ENCODE data around the gene ARHGAP21. TPM values are rescaled to one million over a fixed set of nuclear protein-coding genes. Genes with fewer than 3 reads are reported as not detected.
"Not testable (repeated sequence)": the region's sequence is repeated elsewhere in the genome, so short reads cannot be mapped to it uniquely, and the experiment has no call there.

ARHGAP21 gene
- total and polyA plus RNA-seq, 5 experiments from 2014 or later: 1.7 to 49.6 (median 7.0) TPM

- POLR2A ChIA-PET: interaction anchor here (1.1 kb wide), 1 partner anchor 309 kb away, joined by 4 read pairs; the partner anchor contains the start of gene PRTFDC1
- ATAC-seq (no peak), DNase-seq (no peak)
- Mint-ChIP-seq H3K27ac (no peak overlapping the region), H3K4me3 (no peak overlapping the region), H3K9me3 (no peaks in the 10 kb centered on the region), H3K36me3 (no peaks in the 10 kb centered on the region), H3K4me1 (peaks cover 0 to 3% (median 0%) of the 10 kb centered on the region in 4 donors), H3K27me3 (no peaks in the 10 kb centered on the region)
These were observed 79.9 kb downstream of the ARHGAP21 start for GRCh38 chr10:24643679-24644209.

GRCh38 chr10:24642921-24643678, 80.6 kb downstream of the ARHGAP21 start:
- Mint-ChIP-seq H3K9me3 (no peaks in the 10 kb centered on the region), H3K4me3 (no peak overlapping the region), H3K4me1 (peaks cover 0 to 3% (median 0%) of the 10 kb centered on the region in 4 donors), H3K27me3 (no peaks in the 10 kb centered on the region), H3K36me3 (no peaks in the 10 kb centered on the region), H3K27ac (no peak overlapping the region)
- POLR2A ChIA-PET: interaction anchor here (1.1 kb wide), 1 partner anchor 310 kb away, joined by 4 read pairs; the partner anchor contains the start of gene PRTFDC1
- DNase-seq: peak in 5 of 10 donors; percentile 22 to 64 (median 60)
- peak; percentile 83 to 89 for ATAC-seq

- Mint-ChIP-seq H3K36me3 (no peaks in the 10 kb centered on the region), H3K4me3 (no peak overlapping the region), H3K27me3 (no peaks in the 10 kb centered on the region), H3K4me1 (no peaks in the 10 kb centered on the region), H3K9me3 (no peaks in the 10 kb centered on the region), H3K27ac (no peak overlapping the region)
- POLR2A ChIA-PET: no interaction called here
- ATAC-seq: no peak
- DNase-seq: no peak
These were observed 84.6 kb downstream of the ARHGAP21 start for GRCh38 chr10:24639124-24639523.

GRCh38 chr10:24625778-24626177, 97.9 kb downstream of the ARHGAP21 start:
- Mint-ChIP-seq H3K4me3 (no peak overlapping the region), H3K27ac (peak overlapping the region in 9 of 10 donors; percentile 23 to 85 (median 60)), H3K36me3 (peaks cover 0 to 3% (median under 1%) of the 10 kb centered on the region in 3 donors), H3K4me1 (peaks cover 5 to 32% (median 25%) of the 10 kb centered on the region in 4 donors), H3K9me3 (no peaks in the 10 kb centered on the region), H3K27me3 (no peaks in the 10 kb centered on the region)
- DNase-seq (no peak), ATAC-seq (no peak)
- POLR2A ChIA-PET: no interaction called here

- Mint-ChIP-seq H3K27me3 (no peaks in the 10 kb centered on the region), H3K36me3 (peaks cover 0 to 4% (median 3%) of the 10 kb centered on the region in 3 donors), H3K4me3 (peak overlapping the region in 8 of 10 donors; percentile 71 to 82 (median 76)), H3K27ac (peak overlapping the region; percentile 51 to 97 (median 94)), H3K9me3 (no peaks in the 10 kb centered on the region), H3K4me1 (peaks cover 9 to 41% (median 30%) of the 10 kb centered on the region in 4 donors)
- DNase-seq: no peak
- no peak for ATAC-seq
- POLR2A ChIA-PET: interaction anchor here (0.6 to 2.2 kb wide), 5 partner anchors 11 to 393 kb away, joined by 3 to 15 read pairs (median 8); partner anchors contain the start of genes ARHGAP21, ENKUR, PRTFDC1 and THNSL1
These were observed 100.3 kb downstream of the ARHGAP21 start for GRCh38 chr10:24623383-24623782.

GRCh38 chr10:24622781-24623301, 100.8 kb downstream of the ARHGAP21 start:
- Mint-ChIP-seq H3K9me3 (no peaks in the 10 kb centered on the region), H3K4me1 (peaks cover 12 to 47% (median 36%) of the 10 kb centered on the region in 4 donors), H3K36me3 (peaks cover 0 to 4% (median 3%) of the 10 kb centered on the region in 3 donors), H3K27me3 (no peaks in the 10 kb centered on the region), H3K27ac (peak overlapping the region; percentile 51 to 97 (median 94)), H3K4me3 (peak overlapping the region; percentile 68 to 82 (median 74))
- DNase-seq: peak in 7 of 10 donors; percentile 15 to 83 (median 57)
- peak; percentile 70 to 73 for ATAC-seq
- POLR2A ChIA-PET: interaction anchor here (0.6 to 2.2 kb wide), 10 partner anchors 10 to 394 kb away, joined by 3 to 15 read pairs (median 6); partner anchors contain the start of genes ARHGAP21, ENKUR, PRTFDC1 and THNSL1

GRCh38 chr10:24621035-24621795, 102.5 kb downstream of the ARHGAP21 start:
- Mint-ChIP-seq H3K4me3 (peak overlapping the region in 4 of 10 donors; percentile 23 to 61 (median 52)), H3K27ac (peak overlapping the region; percentile 70 to 94 (median 90)), H3K4me1 (peaks cover 12 to 50% (median 40%) of the 10 kb centered on the region in 4 donors)
- not testable (repeated sequence) for H3K36me3 Mint-ChIP-seq, H3K9me3 Mint-ChIP-seq, H3K27me3 Mint-ChIP-seq, DNase-seq, ATAC-seq
- POLR2A ChIA-PET: interaction anchor here (0.6 to 2.2 kb wide), 4 partner anchors 9 to 277 kb away, joined by 3 to 15 read pairs (median 6); partner anchors contain the start of gene ARHGAP21

- ATAC-seq, H3K36me3 Mint-ChIP-seq, DNase-seq, H3K9me3 Mint-ChIP-seq, H3K4me3 Mint-ChIP-seq, POLR2A ChIA-PET, H3K27me3 Mint-ChIP-seq: not testable (repeated sequence)
- H3K27ac Mint-ChIP-seq: peak overlapping the region in 9 of 10 donors; percentile 17 to 91 (median 58)
- H3K4me1 Mint-ChIP-seq: peaks cover 12 to 45% (median 34%) of the 10 kb centered on the region in 4 donors
These were observed 103.7 kb downstream of the ARHGAP21 start for GRCh38 chr10:24619994-24620310.

GRCh38 chr10:24619291-24619993, 104.2 kb downstream of the ARHGAP21 start:
- H3K9me3 Mint-ChIP-seq, POLR2A ChIA-PET, ATAC-seq, DNase-seq, H3K27me3 Mint-ChIP-seq, H3K4me3 Mint-ChIP-seq, H3K36me3 Mint-ChIP-seq: not testable (repeated sequence)
- Mint-ChIP-seq H3K4me1 (peaks cover 12 to 45% (median 34%) of the 10 kb centered on the region in 4 donors), H3K27ac (peak overlapping the region in 9 of 10 donors; percentile 17 to 93 (median 62))

GRCh38 chr10:24618401-24618800, 105.3 kb downstream of the ARHGAP21 start:
- Mint-ChIP-seq H3K4me1 (peaks cover 12 to 38% (median 33%) of the 10 kb centered on the region in 4 donors), H3K27me3 (no peaks in the 10 kb centered on the region)
- ATAC-seq: no peak

GRCh38 chr10:24617771-24618396, 105.8 kb downstream of the ARHGAP21 start:
- peak overlapping the region; percentile 82 to 93 (median 88) for H3K27ac Mint-ChIP-seq
- ATAC-seq (no peak), DNase-seq (peak; percentile 4 to 63 (median 38))
- H3K9me3 Mint-ChIP-seq: no peaks in the 10 kb centered on the region
- POLR2A ChIA-PET: no interaction called here
- H3K4me1 Mint-ChIP-seq: peaks cover 10 to 33% (median 29%) of the 10 kb centered on the region in 4 donors
- peak overlapping the region in 6 of 10 donors; percentile 15 to 71 (median 40) for H3K4me3 Mint-ChIP-seq
- no peaks in the 10 kb centered on the region for H3K27me3 Mint-ChIP-seq
- peaks cover 7 to 10% (median 9%) of the 10 kb centered on the region in 3 donors for H3K36me3 Mint-ChIP-seq

More at GRCh38 chr10:24618401-24618800, 105.3 kb downstream of the ARHGAP21 start:
- Mint-ChIP-seq H3K9me3 (no peaks in the 10 kb centered on the region), H3K4me3 (peak overlapping the region in 9 of 10 donors; percentile 4 to 71 (median 47)), H3K36me3 (peaks cover 6 to 10% (median 8%) of the 10 kb centered on the region in 3 donors), H3K27ac (peak overlapping the region; percentile 82 to 93 (median 88))
- POLR2A ChIA-PET: no interaction called here
- DNase-seq: no peak
